ENCODE results near the gene UQCR10. TPM values are rescaled to one million over a fixed set of nuclear protein-coding genes. Genes with fewer than 3 reads are reported as not detected.
A peak's percentile ranks its signal among the peaks of the same experiment; 100 is the strongest.

The UQCR10 gene
- total RNA-seq, 1 donor: 52.1 TPM

DNA sequence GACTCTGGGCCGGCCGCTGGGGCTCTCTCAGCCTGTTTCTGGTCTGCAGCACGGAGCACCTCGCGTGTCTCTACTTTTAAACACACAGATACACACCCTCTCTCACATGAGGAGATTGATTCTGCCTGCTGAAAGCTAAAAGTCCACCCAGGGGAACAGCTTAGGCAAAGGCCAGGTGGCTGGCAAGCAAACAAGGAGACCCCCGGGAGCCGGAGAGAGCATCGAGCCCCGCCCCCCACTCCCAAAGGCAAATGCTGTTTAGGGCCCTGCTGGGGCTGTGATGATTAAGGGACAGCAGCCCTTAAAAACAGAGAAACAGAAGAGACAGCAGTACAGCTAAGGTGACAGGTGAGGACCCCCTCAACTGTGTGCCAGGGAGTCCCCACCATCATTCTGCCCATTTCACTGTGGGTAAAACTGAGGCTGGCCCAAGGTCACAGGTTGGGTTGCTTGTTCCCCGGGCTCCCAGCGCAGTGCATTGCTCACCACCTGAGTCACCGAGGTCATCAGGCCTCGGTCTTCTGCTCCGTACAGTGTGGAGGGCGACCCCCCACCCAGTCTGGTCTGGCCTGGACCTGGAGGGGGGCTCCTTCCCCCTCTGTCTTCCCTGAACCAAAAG lies 40.5 kb upstream of the UQCR10 start:
- no peaks in the 10 kb centered on the region for H3K36me3 ChIP-seq (ENCODE audit: insufficient read depth, low read length)
- H3K27me3 ChIP-seq (ENCODE audit: insufficient read depth, low read length): peaks cover 12% of the 10 kb centered on the region
- no peaks in the 10 kb centered on the region for H4K20me1 ChIP-seq (ENCODE audit: insufficient read depth, low read length)

DNA sequence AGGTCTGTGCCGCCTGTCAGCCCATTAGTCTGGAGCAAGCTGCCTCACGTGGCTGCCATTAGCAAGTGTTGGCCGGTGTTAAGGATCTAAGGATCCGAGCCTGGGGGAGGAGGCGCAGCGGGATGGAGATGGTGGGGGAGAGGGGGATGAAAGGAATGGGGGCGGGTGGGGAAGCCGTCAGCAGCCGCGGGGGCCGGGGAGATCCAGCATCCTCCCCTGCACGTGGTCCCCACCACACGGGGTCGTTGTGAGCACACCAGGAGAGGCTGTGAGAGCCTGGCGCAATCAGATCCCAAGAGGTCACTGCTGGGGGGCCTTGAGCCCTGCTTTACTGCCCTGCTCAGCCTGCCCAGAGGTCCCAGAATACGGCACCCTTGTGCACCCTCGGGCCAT lies 40.0 kb upstream of the UQCR10 start:
- no peak overlapping the region for H2AFZ ChIP-seq (ENCODE audit: low read length)
- no peaks in the 10 kb centered on the region for H3K36me3 ChIP-seq (ENCODE audit: insufficient read depth, low read length)
- H3K27me3 ChIP-seq (ENCODE audit: insufficient read depth, low read length): peaks cover 9% of the 10 kb centered on the region
- H3K27ac ChIP-seq (ENCODE audit: low read depth, low read length): no peak overlapping the region
- H3K4me3 ChIP-seq (ENCODE audit: insufficient read depth, low read length): no peak overlapping the region
- no peaks in the 10 kb centered on the region for H4K20me1 ChIP-seq (ENCODE audit: insufficient read depth, low read length)
- peak overlapping the region; percentile 28 for H3K4me2 ChIP-seq (ENCODE audit: insufficient read depth, low read length)
- H3K79me2 ChIP-seq (ENCODE audit: insufficient read depth, low read length): no peaks in the 10 kb centered on the region
- TF ChIP-seq, protein P1, sequence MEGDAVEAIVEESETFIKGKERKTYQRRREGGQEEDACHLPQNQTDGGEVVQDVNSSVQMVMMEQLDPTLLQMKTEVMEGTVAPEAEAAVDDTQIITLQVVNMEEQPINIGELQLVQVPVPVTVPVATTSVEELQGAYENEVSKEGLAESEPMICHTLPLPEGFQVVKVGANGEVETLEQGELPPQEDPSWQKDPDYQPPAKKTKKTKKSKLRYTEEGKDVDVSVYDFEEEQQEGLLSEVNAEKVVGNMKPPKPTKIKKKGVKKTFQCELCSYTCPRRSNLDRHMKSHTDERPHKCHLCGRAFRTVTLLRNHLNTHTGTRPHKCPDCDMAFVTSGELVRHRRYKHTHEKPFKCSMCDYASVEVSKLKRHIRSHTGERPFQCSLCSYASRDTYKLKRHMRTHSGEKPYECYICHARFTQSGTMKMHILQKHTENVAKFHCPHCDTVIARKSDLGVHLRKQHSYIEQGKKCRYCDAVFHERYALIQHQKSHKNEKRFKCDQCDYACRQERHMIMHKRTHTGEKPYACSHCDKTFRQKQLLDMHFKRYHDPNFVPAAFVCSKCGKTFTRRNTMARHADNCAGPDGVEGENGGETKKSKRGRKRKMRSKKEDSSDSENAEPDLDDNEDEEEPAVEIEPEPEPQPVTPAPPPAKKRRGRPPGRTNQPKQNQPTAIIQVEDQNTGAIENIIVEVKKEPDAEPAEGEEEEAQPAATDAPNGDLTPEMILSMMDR (IDR thresholded peaks at IDR 0.05; ENCODE audit: extremely low read depth, low read depth, low read length): peak; percentile 30
- no peaks in the 10 kb centered on the region for H3K9me3 ChIP-seq (ENCODE audit: low read depth, low read length)
- DNase-seq (ENCODE audit: insufficient read length, low spot score, missing footprints): peak; percentile 98
- no peaks in the 10 kb centered on the region for H3K4me1 ChIP-seq (ENCODE audit: insufficient read depth, low read length)

More for the DNA sequence above, 40.5 kb upstream of the UQCR10 start:
- TF ChIP-seq, protein P1 (IDR thresholded peaks at IDR 0.05; ENCODE audit: extremely low read depth, low read depth, low read length): no peak
- no peak overlapping the region for H3K4me3 ChIP-seq (ENCODE audit: insufficient read depth, low read length)
- DNase-seq (ENCODE audit: insufficient read length, low spot score, missing footprints): no peak
- no peaks in the 10 kb centered on the region for H3K4me1 ChIP-seq (ENCODE audit: insufficient read depth, low read length)
- H3K4me2 ChIP-seq (ENCODE audit: insufficient read depth, low read length): peak overlapping the region; percentile 28
- no peaks in the 10 kb centered on the region for H3K9me3 ChIP-seq (ENCODE audit: low read depth, low read length)
- no peak overlapping the region for H3K27ac ChIP-seq (ENCODE audit: low read depth, low read length)
- H2AFZ ChIP-seq (ENCODE audit: low read length): no peak overlapping the region
- H3K79me2 ChIP-seq (ENCODE audit: insufficient read depth, low read length): no peaks in the 10 kb centered on the region

DNA sequence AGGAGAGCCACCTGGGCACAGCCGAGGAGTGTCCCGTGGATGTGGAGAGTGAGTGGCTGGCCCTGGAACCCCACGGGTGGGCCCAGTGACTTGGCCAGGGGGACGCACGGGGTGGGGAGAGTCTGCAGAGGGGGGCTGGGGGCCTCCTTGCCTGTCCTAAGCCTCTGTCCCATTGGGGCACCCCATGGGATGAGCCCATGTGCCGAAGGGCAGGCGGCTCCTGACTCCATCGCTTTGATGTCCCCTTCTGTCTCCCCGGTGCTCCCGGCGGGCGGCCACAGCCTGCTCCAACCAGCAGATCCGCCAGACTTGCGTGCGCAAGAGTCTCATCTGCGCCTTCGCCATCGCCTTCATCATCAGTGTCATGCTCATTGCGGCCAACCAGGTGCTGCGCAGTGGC lies 38.0 kb upstream of the UQCR10 start:
- TF ChIP-seq, protein P1 (IDR thresholded peaks at IDR 0.05; ENCODE audit: extremely low read depth, low read depth, low read length): no peak
- peak; percentile 58 for DNase-seq (ENCODE audit: insufficient read length, low spot score, missing footprints)
- Histone ChIP-seq H3K4me3 (ENCODE audit: insufficient read depth, low read length) (no peak overlapping the region), H4K20me1 (ENCODE audit: insufficient read depth, low read length) (no peaks in the 10 kb centered on the region), H3K4me2 (ENCODE audit: insufficient read depth, low read length) (no peak overlapping the region), H2AFZ (ENCODE audit: low read length) (no peak overlapping the region), H3K36me3 (ENCODE audit: insufficient read depth, low read length) (no peaks in the 10 kb centered on the region), H3K79me2 (ENCODE audit: insufficient read depth, low read length) (no peaks in the 10 kb centered on the region), H3K9me3 (ENCODE audit: low read depth, low read length) (no peaks in the 10 kb centered on the region), H3K27ac (ENCODE audit: low read depth, low read length) (no peak overlapping the region), H3K27me3 (ENCODE audit: insufficient read depth, low read length) (peaks cover 6% of the 10 kb centered on the region), H3K4me1 (ENCODE audit: insufficient read depth, low read length) (no peaks in the 10 kb centered on the region)

DNA sequence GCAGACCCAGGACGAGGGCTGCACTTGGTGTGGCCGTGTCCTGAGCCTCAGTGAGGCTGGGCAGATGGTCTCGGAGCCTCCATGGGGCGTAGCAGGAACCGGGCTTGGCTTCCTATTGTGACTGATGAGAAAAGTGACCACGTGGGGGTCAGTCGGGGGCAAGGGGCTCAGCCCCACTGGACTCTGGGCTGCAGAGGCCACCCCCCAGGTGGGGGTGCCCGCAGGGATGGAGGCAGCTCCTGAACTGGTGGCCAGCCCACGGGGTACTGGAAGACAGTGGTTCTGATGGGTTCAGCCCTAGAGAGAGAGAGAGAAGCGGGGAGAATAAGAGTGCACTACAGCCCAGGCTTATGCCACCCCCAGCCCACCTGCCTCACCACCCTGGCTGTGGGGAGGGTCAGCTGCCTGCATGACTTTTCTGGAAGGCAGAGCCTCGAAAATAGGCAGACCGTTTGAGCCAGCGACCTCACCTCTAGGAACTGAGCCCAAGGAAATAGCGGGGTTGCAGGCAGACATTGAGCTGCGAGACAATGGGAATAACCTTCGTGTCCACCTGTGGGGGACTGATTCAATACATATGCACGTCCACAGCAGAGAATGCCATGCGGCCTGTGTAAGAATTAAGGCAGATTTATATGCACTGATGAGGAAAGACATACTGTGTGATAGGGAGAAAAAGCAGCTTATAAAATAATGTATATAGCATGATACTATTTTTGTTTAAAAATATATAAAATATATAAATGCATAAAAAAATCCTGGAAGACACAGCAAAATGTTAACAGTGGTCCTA lies 35.9 kb upstream of the UQCR10 start:
- no peaks in the 10 kb centered on the region for H4K20me1 ChIP-seq (ENCODE audit: insufficient read depth, low read length)
- no peak overlapping the region for H3K27ac ChIP-seq (ENCODE audit: low read depth, low read length)
- H3K27me3 ChIP-seq (ENCODE audit: insufficient read depth, low read length): no peaks in the 10 kb centered on the region
- no peaks in the 10 kb centered on the region for H3K79me2 ChIP-seq (ENCODE audit: insufficient read depth, low read length)
- no peaks in the 10 kb centered on the region for H3K36me3 ChIP-seq (ENCODE audit: insufficient read depth, low read length)
- TF ChIP-seq, protein P1 (IDR thresholded peaks at IDR 0.05; ENCODE audit: extremely low read depth, low read depth, low read length): no peak
- DNase-seq (ENCODE audit: insufficient read length, low spot score, missing footprints): peak; percentile 69
- H3K4me2 ChIP-seq (ENCODE audit: insufficient read depth, low read length): no peak overlapping the region
- H2AFZ ChIP-seq (ENCODE audit: low read length): no peak overlapping the region
- no peaks in the 10 kb centered on the region for H3K4me1 ChIP-seq (ENCODE audit: insufficient read depth, low read length)
- H3K9me3 ChIP-seq (ENCODE audit: low read depth, low read length): no peaks in the 10 kb centered on the region
- no peak overlapping the region for H3K4me3 ChIP-seq (ENCODE audit: insufficient read depth, low read length)

Data from osteoblast (primary cell).